HG02571 (cell line): Measurements from ENCODE around the gene EFNA4.

Source experiments
- ATAC-seq: cut with Tn5 transposase; IDR thresholded peaks from one replicate; pipeline ENCODE4 v1.9.1; 2021; ENCODE audit warnings: mild to moderate bottlenecking, moderate library complexity; ENCODE audit not compliant: unreplicated experiment

Gene EFNA4

DNA sequence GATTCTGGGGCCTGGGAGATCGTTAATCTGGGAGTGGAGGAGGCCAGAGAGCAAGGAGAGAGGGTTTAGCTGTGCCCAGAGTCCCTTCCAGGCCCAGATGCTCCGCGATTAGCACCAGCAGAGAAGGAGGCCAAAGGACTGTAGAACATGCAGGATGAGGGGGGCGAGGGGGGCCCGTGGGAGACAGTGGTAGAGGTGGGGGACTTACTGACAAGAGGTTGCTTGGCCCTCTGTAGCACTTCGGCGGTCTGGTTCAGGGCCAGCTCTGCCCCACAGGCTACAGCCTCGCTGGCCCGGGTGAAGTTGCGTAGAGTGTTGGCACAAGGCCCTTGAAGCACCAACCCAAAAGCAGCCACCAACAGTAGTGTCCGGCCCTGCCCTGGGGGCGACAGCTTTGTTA, 30.7 kb upstream of the EFNA4 start:
- no peak for ATAC-seq

DNA sequence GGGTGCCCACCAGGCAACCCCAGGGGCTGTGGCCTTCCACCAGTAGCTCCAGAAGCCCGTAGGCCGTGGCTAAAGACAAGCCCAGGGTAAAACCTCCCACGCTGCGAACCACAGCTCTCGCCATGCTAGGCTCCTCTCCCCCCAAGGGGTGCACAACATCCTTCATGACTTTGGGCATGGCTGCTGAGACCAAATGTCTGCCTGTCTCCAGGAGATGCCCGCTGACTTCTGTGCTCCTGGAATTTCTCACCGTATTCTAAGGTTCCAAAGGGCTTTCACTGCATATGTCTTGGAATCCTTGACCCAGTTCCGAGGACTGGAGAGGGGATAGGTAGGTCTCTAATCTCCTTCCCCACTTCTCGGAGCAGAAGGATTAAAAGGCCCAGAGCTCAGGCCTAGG, 30.0 kb upstream of the EFNA4 start, which contains the start of the genes DCST1 and DCST2:
Gene DCST1, plus strand, starts transcription at position 301 of the 400 bp plus-strand sequence. CDS start 213 bp downstream, outside the sequence.
Gene DCST2, minus strand, starts transcription at position 258 of the 400 bp plus-strand sequence. Its CDS starts 80 bp downstream, at position 178.
- no peak for ATAC-seq

DNA sequence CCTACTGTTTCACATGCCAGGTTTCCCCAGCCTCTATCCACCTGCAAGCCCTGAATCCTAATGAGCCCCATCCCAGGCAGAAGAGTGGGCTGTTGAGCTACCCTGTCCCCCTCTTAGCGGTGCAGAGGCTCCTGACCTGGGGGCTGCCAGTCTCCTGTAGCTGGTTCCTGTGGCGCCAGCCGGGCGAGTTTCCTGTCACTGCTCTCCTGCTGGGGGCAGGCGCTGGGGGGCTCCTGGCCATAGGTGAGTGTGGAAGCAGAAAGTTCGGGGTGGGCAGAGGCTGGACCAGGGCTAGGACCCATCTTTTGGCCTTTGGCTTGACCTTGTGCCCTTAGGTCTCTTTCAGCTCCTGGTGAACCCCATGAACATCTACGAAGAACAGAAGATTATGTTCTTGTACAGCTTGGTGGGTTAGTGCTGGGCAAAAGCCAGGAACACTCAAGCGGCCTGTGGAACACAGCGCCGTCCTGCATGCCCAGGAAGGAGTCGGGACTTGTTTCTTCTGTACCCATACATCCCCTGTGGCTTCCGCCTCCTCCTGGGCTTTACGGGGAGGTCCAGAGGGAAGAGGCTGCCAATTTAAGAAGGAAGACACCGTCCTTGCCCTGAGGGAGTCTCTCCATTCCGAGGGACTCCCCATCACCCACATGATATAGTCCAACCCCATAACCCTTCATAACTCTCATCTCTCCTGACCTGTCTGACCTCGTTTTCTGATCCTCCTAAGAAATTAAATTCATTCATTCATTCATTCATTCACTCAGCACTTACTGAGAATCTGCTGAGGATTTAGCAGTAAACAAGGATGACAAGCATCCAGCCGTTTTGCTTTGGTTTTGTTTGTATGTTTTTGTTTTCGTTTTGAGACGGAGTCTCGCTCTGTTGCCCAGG, 29.0 kb upstream of the EFNA4 start:
- no peak for ATAC-seq

DNA sequence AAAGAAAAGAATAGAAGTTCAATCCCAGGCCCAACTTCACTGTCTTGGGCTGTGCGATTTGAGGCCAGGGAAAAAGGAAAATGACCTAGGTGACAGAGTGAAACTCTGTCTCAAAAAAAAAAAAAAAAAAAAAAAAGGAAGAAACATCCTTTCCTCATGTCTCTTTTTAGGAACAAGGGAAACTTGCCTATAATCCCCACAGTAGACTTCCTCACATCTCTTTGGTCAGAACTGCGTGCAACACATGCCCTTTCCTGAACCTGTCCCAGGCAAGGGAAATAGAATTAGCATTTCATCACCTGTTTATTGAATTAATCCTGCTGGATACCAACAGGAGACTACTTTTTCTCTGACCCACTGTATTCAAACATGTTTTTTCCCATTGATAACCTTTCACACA, 27.6 kb upstream of the EFNA4 start:
- ATAC-seq, result no peak

DNA sequence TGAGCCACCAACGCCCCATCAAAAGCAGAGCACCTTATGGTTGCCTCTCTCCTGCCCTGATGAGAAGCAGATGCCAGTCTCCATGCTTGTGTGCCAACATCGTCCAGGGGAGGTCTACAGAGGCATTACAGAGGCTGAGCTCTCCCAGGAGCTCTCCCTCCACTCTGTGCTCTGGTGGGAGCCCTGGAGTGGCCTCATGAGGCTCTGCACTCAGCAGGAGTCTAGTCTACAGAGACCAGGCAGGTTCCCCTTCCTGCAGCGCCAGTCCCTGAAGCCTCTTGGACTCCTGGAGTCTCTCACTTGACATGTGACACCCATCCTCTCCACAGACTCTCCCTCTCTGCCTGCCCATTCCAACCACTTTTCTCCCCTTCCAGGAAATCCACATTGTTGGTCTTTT, 26.5 kb upstream of the EFNA4 start:
- ATAC-seq, result no peak

DNA sequence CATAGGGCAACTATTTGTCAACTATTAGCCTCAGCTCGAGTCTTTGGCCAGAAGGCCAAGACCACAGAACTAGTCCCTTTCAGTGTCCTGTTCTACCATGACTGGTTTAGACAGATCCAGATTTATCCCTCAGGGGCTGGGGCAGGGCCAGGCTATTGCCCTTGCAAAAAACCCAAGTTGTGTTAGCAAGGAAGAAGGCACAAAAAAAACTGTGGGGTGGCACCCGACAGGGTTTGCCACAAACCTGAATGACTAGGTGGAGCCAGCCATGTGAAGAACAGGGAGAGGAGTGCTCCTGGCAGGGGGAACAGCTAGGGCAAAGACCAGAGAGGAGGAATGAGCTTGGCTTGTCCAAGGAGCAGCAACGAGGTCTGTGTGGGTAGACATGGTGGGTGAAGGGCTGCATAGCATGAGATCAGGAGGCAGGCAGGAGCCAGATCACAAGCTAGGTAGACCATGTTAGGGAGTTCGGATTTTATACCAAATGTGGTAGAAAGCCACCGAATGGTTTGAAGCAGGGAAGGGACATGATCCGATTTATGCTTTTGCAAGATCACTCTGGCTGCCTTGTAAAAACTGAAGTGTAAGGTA, 25.6 kb upstream of the EFNA4 start:
- no peak for ATAC-seq

DNA sequence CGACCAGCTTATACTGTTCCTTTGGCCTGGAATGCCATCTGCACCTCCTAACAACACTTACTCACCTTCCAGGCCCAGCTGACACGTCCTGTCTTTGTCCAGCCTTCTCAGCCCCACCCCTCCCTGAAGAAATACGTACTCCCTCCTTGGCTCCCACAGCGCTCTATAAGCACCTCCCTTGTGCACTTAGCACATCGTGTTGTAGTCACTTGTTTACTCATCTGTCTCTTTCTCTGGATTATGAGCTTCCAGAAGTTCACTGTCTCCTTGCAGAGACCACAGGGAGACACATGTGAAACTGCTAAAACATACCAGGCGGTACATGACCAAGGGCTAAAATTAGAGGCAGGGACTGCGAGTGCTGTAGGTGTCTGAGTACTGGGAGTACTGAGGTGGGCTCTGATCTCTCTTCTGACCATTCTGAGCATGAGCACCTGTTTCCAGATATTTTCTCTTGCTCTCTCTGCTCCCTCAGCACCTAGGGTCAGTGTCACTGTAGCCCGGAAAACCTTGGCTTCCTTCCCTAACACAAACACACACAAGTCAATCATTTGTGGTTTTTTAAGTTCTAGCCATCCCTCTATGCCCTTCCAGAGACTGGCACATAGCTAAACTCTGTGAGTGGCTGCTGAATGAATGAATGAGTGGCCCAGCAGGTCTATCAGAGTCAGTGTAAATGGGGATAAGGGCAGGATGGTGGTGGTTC, 24.8 kb upstream of the EFNA4 start:
- ATAC-seq, result no peak

DNA sequence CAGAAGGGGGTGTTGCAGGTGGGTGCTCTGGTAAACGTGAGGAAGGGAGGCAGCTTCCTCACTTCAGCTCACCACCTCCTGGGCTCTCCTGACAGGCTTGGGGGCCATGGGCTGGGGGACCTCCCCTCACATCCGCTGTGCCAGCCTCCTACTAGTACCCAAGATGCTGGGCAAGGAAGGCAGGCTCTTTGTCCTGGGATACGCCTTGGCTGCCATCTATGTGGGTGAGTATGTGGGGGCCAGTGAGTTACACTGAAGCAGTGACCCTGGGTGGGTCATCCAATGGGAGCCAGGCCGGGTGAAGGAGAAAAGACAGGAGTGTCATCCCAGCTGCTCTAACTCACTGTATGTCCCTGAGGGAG, 24.3 kb upstream of the EFNA4 start:
- ATAC-seq, result no peak

DNA sequence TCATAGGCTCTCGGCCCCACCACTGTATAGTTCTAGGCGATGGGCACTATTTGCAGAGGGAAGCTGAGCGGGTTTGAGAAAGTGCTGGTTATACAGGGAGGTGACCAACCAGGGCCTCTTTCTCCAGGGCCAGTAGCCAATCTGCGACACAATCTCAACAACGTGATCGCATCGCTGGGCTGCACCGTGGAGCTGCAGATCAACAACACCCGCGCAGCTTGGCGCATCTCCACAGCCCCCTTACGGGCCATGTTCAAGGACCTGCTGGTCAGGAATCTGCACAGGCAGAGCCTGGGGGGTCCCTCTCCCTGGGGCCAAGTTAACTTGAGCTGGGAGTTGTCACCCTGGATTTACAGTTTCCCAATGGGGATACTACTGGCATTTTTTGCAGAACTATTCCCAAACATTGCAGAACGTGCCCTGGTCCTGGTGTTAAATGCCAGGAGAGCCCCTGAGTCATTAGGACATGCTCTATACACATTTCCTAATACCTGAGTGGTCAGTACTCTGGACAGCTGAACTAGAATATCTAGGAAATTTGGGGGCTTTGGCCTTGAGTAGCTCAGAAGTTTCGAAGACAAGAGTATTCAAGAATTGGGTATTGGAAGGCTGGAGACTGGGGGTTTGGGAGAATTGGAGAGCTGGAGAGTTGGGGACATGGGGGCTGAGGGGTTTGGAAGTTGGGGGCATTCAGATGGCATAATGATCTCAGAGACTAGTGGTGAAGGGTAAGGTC, 23.0 kb upstream of the EFNA4 start:
- ATAC-seq, result no peak

DNA sequence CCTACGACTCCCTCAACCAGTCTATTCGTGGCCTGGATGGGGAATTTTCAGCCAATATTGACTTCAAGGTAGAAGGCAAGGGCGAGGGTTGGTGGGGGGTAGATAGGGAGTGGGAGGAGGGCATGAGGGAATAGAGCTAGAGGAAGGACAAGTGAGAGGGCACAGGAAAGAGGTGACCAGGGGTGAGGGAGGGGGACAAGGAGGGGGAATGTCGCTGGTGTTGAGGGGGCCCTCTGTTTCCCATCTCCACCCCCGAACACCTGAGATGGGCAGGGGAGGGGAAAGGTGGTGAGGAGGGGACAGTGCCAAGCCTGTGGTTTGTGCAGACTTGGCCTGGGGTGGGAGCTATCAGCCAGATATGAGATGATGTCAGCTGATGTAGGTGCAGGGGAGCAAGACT, 20.8 kb upstream of the EFNA4 start:
- no peak for ATAC-seq

DNA sequence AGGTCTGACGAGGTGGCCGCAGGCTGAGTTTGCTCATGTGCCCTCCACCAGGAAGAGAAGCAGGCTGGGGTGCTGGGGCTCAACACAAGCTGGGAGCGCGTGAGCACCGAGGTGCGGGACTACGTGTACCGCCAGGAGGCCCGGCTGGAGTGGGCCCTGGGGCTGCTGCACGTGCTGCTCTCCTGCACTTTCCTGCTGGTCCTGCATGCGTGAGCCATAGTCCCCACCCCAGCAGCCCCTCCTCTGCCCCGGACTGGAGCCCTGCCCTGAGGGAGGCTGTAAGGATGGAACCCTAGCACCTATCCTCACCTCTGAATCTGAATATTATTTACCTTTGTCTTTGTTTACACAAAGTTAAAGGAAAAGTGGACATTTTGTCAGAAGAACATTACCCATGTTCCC, 20.2 kb upstream of the EFNA4 start:
- no peak for ATAC-seq

- no peak for ATAC-seq
These were observed 19.7 kb upstream of the EFNA4 start for GRCh38 chr1:155043793-155044192.

DNA sequence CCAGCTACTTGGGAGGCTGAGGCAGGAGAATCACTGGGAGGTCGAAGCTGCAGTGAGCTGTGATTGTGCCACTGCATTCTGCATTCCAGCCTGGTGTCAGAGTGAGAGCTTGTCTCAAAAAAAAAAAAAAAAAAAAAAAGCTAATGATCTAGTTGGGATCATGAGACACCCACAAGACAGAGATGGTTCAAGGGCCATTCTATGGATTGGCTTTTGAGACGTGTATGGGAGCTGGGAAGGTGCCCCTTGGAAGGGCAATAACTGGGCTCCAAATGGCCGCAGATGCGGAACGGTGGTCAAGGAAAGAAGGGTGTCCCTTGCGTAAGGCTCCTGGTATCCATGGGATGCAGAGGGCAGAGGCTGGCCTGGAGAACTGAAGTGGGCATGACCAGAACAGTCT, 19.2 kb upstream of the EFNA4 start:
- no peak for ATAC-seq

DNA sequence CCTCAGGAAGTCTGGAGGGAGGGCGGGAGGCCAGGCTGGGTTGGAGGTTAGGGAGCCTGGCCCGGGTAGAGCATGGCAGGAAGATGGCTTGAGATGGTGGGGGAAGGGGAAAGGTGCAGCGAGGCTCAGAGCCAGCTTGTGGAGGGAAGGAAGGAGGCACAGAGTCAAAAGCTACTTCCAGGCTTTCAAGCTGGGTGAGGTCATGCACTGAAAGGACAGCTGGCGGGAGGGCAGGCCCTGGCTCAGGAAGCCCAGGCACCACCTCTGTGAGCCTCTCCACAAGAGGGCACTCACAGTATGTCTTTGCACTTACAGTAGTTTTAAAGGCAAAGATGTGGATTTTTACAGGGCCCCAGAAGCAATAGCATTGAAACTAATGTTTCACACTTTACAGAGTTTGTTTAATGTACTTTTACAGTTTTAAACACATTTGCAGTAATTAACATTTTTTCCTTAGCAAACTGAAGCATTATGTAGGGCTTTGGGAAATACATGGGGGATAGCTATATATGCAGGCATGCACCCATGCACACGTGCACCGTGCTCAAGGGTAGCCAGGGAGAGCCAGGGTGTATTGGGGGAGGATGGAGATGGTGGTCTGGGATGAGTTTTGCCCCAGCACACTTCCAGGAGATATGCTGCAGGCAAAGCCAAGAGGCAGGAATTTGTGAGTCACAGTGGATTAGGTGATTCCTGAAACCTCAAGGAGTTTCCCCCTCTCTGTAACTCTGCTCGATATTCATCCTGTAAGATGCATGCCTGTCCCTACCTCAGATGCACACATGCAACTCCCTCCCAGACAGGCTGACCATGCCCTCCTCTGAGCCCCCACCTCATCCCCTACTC, 18.5 kb upstream of the EFNA4 start:
- no peak for ATAC-seq

DNA sequence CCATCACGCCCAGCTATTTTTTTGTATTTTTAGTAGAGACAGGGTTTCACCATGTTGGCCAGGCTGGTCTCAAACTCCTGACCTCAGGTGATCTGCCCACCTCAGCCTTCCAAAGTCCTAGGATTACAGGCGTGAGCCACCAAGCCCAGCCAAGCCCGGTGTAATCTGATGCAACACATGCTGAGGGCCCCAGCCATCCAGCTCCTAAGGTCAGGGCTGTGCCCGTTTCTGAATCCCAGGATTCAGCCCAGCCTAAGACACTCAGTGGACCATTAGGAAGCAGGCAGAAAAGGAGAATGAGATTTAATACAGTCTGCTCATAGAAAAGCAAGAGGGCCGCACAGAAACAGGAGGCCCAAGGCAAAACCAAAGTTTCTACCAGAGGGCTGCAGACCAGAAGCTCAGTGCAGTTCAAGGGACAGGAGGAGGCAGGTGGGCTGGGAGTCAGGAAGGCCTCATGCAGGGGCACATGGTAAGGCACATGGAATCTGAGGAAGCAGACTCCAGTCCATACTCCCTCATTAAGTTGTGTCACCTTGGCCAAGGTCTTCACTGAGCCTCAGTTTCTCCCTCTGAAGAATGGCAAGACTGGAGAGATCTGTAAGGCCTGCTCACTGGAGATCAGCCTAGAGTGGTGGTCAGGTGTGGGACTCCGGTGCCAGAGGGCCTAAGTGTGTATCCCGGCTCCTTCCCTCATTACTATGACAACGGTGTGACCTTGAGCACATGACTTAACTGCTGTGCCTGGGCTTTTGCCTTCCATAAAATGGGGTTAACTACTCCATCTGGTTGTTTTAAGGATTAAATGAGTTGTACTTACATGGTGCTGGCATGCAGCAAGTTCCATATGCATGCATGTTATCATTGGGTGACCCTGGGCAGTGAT, 14.8 kb upstream of the EFNA4 start:
- ATAC-seq, result no peak

- ATAC-seq, result no peak
These were observed 13.6 kb upstream of the EFNA4 start for GRCh38 chr1:155049651-155050559.

DNA sequence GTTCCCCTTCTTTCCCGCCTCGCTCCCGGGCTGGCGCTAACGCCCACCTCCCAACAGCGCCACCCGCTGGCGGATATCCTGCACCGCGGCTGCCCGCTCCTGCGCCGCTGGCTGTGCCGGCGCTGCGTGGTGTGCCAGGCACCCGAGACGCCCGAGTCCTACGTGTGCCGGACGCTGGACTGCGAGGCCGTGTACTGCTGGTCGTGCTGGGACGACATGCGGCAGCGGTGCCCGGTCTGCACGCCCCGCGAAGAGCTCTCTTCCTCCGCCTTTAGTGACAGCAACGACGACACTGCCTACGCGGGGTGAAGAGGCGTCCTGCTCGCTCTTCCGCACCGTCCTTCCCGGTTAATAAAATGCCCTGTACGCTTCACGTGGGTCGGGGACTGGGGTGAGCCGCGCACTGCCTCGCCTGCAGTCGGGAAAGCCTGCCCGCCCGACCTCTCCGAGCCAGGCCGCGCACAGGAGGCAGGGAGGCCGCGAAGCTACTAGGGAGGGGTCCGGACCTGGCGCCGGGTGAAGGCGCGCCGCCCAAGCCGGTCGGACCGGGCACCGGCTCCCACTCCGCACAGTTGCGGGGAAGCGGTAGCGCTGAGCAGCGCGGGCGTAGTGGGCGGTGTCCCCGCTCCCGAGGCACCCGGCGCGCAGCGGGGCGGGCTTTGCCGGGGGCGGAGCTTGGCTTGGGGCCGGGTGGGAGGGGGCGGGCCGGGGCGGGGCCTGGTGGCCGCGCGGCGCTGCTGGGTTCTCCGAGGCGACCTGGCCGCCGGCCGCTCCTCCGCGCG, 12.8 kb upstream of the EFNA4 start, which contains the start of gene ADAM15:
Gene ADAM15, plus strand, starts transcription at position 757 of the 782 bp plus-strand sequence. CDS start 71 bp downstream, outside the sequence.
- no peak for ATAC-seq
